GM12892 (cell line): Measurements from ENCODE around the gene DLGAP1.

Experiments
- DNase-seq: peaks from one replicate; pipeline ENCODE4 v3.0.0; 2011; ENCODE audit not compliant: insufficient read length
- FAIRE-seq: peaks from 2 replicates; lab custom pipeline; 2011; peaks lifted over from hg19 to GRCh38; lab: Jason Lieb, UNC
- POLR2A ChIP-seq: IDR thresholded peaks from 2 replicates; pipeline ENCODE4 v1.6.1; 2011; ENCODE audit warnings: low read depth, low read length, control low read depth
- POLR2AphosphoS5 ChIP-seq: IDR thresholded peaks from 2 replicates; pipeline ENCODE4 v1.6.1; 2011; ENCODE audit warnings: low read depth, low read length, control low read depth
- TAF1 ChIP-seq: IDR thresholded peaks from 2 replicates; pipeline ENCODE4 v1.6.1; 2011; ENCODE audit warnings: low read depth, mild to moderate bottlenecking, control low read depth, low read length, borderline replicate concordance

DLGAP1 gene

DNA sequence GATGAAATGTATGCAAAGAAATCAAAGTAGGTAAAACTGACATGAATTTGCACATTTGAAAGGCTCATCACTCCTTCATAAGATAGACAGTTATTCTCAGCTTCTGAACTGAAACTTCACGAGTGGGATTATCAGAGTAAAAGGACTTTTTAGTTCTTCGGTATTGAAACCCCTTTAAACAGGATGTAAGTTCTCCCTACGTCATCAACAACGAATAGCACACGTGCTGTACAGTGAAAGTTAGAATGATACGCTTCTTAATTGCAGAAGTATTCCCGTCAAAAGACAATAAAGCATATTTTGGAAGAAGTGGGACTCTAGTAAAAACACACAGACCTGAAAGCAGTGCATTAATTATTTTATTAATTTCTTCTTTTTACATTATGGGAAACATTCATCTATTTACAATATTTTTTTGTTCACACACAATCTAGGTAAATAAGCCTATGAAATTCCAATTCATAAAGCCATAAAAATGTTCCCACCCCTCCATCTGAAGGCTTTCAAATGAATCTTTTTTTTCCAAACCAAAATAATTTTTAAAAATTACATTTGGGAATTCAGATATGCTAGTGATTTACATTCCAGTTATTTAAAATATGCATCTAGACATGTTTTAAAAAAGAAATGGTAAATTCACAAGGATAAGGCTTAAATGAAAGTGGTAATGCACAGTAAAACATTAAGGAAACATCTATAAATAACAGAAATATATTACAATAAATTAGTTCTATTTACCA, 959.2 kb downstream of the DLGAP1 start:
- DNase-seq (no peak), FAIRE-seq (no peak)
- TF ChIP-seq POLR2AphosphoS5 (no peak), TAF1 (no peak), POLR2A (no peak)

DNA sequence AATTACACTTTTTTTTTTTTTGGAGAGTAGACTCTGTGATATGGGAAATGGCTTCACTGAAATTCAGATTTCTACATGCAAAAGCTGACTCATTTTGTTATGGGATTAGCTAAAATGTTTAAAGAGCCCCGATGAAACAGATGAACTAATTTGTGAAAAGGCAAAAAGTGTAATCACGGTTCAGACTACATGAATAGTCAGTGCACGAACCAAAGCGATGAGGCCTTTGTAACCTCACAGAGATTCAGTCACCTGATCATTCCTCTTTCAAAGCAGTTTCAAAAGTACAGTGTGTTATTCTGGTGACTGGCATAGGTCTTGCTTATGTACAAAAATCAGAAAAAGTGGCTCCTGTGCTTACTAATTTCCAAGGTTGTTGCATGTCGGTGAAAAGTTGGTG, 960.5 kb downstream of the DLGAP1 start:
- TF ChIP-seq POLR2A: no peak
- TF ChIP-seq POLR2AphosphoS5: no peak
- no peak for TF ChIP-seq TAF1
- FAIRE-seq: no peak
- DNase-seq: no peak

- FAIRE-seq: no peak
- TF ChIP-seq POLR2AphosphoS5: no peak
- no peak for TF ChIP-seq POLR2A
- no peak for TF ChIP-seq TAF1
- DNase-seq: no peak
Observed at GRCh38 chr18:3494245-3494526, 960.9 kb downstream of the DLGAP1 start.

GRCh38 chr18:3493501-3494244, 961.4 kb downstream of the DLGAP1 start:
- FAIRE-seq: no peak
- no peak for TF ChIP-seq POLR2AphosphoS5
- TF ChIP-seq POLR2A: no peak
- TF ChIP-seq TAF1: no peak
- DNase-seq: no peak

GRCh38 chr18:3492721-3493120, 962.4 kb downstream of the DLGAP1 start:
- FAIRE-seq (no peak), DNase-seq (no peak)
- TF ChIP-seq POLR2A (no peak), POLR2AphosphoS5 (no peak), TAF1 (no peak)

DNA sequence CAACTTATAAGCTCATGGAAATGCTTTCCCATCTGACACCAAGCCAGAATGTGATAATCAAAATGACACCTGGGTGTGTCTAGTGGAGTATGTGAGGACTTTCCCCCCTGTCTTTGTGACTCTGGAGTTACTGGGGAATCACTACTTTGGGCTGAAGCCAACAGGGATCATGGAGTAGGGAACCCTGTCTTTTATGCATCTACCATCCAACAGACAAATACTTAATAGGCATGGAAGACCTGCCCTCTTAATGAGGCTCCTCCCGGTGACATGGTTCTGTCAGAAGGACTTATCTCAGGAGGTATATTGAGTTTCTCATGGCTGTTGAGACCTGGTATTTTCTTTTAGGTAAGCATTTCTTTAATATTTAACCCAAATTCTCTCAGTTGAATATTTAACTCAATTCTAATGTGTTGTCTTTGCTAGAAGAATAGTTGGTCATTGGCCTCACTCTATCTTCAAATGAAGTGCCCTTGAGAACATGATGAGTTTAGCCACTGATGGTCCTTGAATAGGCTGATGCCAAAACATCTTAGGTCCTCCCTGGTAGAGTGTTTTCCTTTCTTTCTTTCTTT, 963.0 kb downstream of the DLGAP1 start:
- no peak for TF ChIP-seq TAF1
- TF ChIP-seq POLR2A: no peak
- no peak for TF ChIP-seq POLR2AphosphoS5
- FAIRE-seq (no peak), DNase-seq (no peak)

DNA sequence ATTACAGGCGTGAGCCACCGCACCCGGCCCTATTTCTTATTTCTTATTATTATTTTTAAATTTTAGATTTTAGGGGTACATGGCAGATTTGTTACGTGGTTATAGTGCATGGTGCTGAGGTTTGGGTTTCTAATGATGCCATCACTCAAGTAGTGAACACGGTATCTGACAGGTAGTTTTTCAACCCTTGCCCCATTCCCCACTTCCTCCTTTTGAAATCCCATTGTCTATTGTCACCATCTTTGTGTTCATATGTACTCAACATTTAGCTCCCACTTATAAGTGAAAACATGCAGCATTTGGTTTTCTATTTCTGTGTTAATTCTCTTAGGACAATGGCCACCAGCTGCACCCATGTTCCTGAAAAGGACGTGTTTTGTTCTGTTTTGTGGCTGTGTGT, 965.6 kb downstream of the DLGAP1 start:
- FAIRE-seq: no peak
- no peak for TF ChIP-seq TAF1
- DNase-seq: no peak

DNA sequence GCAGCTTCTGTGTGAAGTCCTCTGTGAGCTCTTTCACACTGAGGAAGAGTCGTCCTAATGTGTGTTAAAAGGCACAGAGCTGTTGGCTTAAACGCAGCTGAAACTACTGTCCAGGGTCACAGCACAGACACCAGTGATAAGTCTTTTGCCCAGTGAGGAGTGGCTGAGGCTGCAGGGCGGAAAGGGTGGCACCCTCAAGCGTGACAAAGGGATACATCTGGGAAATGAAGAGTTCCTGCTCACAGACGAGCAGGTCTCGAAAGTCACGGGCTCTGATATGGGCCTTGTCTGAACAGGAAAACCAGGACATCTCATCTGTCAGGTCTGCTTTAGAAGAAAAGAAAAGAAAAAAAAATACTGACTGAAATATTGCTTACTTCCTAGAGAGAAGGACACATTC, 968.6 kb downstream of the DLGAP1 start:
- FAIRE-seq (no peak), DNase-seq (no peak)
- no peak for TF ChIP-seq POLR2AphosphoS5
- TF ChIP-seq POLR2A: no peak
- TF ChIP-seq TAF1: no peak

DNA sequence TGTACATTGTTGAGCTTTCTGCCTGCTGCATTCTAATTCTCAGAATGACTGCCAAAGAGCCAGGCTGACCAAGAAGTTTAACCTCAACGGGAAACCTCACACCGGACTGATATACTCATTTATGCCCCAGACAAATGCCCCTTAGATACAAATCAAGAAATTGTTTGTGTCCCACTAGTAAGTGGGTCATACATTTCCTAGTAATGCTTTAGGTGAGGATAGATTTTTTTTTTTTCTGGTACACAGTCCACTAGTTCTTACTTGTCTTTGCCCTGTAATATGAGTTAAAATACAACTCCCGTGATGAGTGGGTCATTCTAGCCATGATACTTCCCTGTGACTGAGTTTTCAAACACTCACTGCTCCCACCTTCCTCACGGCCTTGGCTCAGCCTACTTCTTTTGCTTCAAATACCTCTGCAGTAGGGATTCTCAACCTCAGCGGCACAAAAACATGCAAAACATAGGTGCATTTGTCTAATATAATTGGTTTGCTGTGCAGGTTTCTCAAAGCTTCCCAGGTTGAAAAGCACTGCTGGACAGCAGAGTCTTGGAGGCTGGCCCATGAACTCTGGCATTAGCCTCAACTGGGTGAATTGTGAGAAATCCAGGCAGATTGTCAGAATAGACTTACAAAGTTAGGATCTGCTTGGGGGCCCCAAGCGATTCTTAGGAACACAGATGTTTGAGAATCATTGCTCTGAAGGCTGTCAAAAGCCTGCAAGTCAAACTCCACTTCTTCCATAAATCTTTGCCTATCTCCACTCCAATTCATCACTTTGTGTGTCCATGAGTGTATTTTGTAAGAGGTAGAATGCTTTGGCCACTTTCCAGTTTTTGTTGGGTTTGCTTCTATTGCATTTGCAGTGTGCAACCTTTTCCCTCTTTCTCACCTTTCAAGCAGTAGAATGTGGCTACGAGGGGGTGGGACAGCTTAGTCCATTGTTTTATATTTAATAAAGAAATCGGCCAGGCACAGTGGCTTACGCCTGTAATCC, 969.7 kb downstream of the DLGAP1 start:
- DNase-seq (no peak), FAIRE-seq (no peak)
- TF ChIP-seq POLR2A (no peak), TAF1 (no peak), POLR2AphosphoS5 (no peak)

DNA sequence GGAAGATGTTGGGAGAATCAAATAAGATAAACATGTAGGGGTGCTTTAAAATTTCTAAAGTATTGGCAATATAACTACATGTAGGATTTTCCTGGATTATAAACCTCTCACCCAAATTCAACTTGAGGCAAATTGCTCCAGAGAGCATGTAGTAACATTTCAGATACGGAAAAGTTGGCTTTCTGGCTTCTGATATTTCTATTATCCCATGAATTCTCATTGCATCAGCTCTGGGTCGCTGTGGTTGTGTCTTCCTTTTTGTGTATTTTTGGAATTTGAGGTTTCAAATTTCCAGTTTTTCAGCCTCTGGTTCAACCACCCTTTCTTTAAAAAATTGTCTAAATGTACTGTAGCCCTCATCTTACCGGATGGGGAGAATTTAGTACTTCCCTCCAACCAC, 972.8 kb downstream of the DLGAP1 start:
- DNase-seq (no peak), FAIRE-seq (no peak)
- no peak for TF ChIP-seq TAF1
- no peak for TF ChIP-seq POLR2A
- TF ChIP-seq POLR2AphosphoS5: no peak

- DNase-seq (no peak), FAIRE-seq (peak; percentile 42)
- TF ChIP-seq POLR2A: no peak
- no peak for TF ChIP-seq TAF1
- TF ChIP-seq POLR2AphosphoS5: no peak
Observed at GRCh38 chr18:3481696-3482210, 973.4 kb downstream of the DLGAP1 start.

GRCh38 chr18:3480827-3481573, 974.1 kb downstream of the DLGAP1 start:
- TF ChIP-seq POLR2AphosphoS5 (no peak), TAF1 (no peak), POLR2A (no peak)
- DNase-seq (no peak), FAIRE-seq (no peak)
